RWPE2 (cell line): ENCODE measurements around the gene AKAP6.

Source experiments
- ATAC-seq: fragments of 200-7000 bp; cut with Tn5 transposase; 3 replicates; pipeline ENCODE4 v1.9.1; 2021; ENCODE audit warnings: low read depth
- DNase-seq: peaks from one replicate; pipeline ENCODE4 v3.0.0-alpha.2; 2020; ENCODE audit warnings: low spot score
- H3K27ac ChIP-seq: fragments of 450-650 bp; 2 replicates; pipeline ENCODE4 v1.5.1; 2017; ENCODE audit warnings: mild to moderate bottlenecking; ENCODE audit not compliant: poor library complexity, severe bottlenecking
- H3K27me3 ChIP-seq: fragments of 250-450 bp; sonication (Bioruptor Pico); 2 replicates; pipeline ENCODE4 v1.5.1; 2021; ENCODE audit warnings: mild to moderate bottlenecking, moderate library complexity; ENCODE audit not compliant: insufficient read depth, poor library complexity, severe bottlenecking
- H3K36me3 ChIP-seq: fragments of 250-450 bp; sonication (Bioruptor Pico); 2 replicates; pipeline ENCODE4 v1.5.1; 2020; ENCODE audit warnings: low read depth, mild to moderate bottlenecking, moderate library complexity
- H3K4me1 ChIP-seq: fragments of 250-450 bp; sonication (Bioruptor Pico); 2 replicates; pipeline ENCODE4 v1.5.1; 2021; ENCODE audit warnings: mild to moderate bottlenecking, moderate library complexity; ENCODE audit not compliant: insufficient read depth, poor library complexity, severe bottlenecking
- H3K4me3 ChIP-seq: fragments of 250-450 bp; sonication (Bioruptor Pico); 2 replicates; pipeline ENCODE4 v1.5.1; 2021; ENCODE audit warnings: mild to moderate bottlenecking, moderate library complexity; ENCODE audit not compliant: severe bottlenecking
- H3K9me3 ChIP-seq: fragments of 250-450 bp; sonication (Bioruptor Pico); 2 replicates; pipeline ENCODE4 v1.5.1; 2021; ENCODE audit warnings: mild to moderate bottlenecking, moderate library complexity; ENCODE audit not compliant: severe bottlenecking
- TF ChIP-seq, protein P1 (sequence below): fragments of 450-650 bp; IDR thresholded peaks from one replicate; pipeline ENCODE4 v1.5.1; 2017; ENCODE audit warnings: mild to moderate bottlenecking, moderate library complexity; ENCODE audit not compliant: poor library complexity, severe bottlenecking

AKAP6 gene

DNA sequence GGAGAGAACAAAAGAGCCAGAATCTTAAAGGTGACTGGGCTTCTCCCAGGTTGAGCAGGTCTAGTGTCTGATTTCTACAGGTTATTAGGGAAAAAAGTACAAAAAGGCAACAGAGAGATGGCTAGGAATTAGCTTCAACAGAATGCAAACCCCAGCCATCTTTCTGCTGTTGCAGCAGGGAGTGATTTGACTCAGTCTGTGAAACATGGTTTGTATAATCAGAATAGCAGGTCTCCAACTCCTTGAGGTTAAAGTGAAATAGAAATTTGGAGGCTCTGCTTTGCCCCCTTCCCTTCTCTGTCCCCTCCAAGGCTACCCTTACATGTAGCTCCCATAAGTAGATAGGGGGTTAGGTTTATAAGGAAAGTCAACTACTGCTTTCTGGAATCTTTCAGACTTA, 105.8 kb downstream of the AKAP6 start:
- Histone ChIP-seq H3K4me3 (no peak overlapping the region), H3K4me1 (no peaks in the 10 kb centered on the region), H3K27ac (no peak overlapping the region), H3K27me3 (no peaks in the 10 kb centered on the region), H3K36me3 (no peaks in the 10 kb centered on the region), H3K9me3 (no peaks in the 10 kb centered on the region)
- DNase-seq (no peak), ATAC-seq (no peak)
- TF ChIP-seq, protein P1, sequence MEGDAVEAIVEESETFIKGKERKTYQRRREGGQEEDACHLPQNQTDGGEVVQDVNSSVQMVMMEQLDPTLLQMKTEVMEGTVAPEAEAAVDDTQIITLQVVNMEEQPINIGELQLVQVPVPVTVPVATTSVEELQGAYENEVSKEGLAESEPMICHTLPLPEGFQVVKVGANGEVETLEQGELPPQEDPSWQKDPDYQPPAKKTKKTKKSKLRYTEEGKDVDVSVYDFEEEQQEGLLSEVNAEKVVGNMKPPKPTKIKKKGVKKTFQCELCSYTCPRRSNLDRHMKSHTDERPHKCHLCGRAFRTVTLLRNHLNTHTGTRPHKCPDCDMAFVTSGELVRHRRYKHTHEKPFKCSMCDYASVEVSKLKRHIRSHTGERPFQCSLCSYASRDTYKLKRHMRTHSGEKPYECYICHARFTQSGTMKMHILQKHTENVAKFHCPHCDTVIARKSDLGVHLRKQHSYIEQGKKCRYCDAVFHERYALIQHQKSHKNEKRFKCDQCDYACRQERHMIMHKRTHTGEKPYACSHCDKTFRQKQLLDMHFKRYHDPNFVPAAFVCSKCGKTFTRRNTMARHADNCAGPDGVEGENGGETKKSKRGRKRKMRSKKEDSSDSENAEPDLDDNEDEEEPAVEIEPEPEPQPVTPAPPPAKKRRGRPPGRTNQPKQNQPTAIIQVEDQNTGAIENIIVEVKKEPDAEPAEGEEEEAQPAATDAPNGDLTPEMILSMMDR: no peak

DNA sequence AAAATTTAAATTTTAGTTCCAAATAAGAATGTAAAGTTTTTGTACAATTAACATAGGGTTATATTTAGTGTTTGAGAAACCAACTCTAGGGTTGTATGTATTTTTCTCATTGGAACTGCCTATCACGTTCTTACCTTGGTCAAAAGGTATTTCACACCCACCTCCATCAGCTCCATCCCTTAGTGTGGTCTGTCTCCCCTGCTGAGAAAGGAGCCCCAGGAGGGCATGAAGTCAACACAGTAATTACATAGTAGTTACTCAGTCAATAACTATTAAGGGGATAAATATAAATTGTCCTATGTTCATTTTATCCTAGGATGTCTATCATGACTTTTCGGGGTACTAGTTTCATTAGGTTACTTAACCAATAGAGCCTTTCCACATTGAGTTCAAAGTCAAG, 106.3 kb downstream of the AKAP6 start:
- H3K27me3 ChIP-seq: no peaks in the 10 kb centered on the region
- no peak overlapping the region for H3K4me3 ChIP-seq
- no peaks in the 10 kb centered on the region for H3K4me1 ChIP-seq
- no peaks in the 10 kb centered on the region for H3K36me3 ChIP-seq
- ATAC-seq (no peak), DNase-seq (no peak)
- H3K9me3 ChIP-seq: no peaks in the 10 kb centered on the region
- no peak overlapping the region for H3K27ac ChIP-seq
- TF ChIP-seq, protein P1: no peak

- H3K36me3 ChIP-seq: no peaks in the 10 kb centered on the region
- no peak overlapping the region for H3K27ac ChIP-seq
- no peak overlapping the region for H3K4me3 ChIP-seq
- ATAC-seq (no peak), DNase-seq (no peak)
- H3K27me3 ChIP-seq: no peaks in the 10 kb centered on the region
- no peaks in the 10 kb centered on the region for H3K9me3 ChIP-seq
- TF ChIP-seq, protein P1: no peak
- no peaks in the 10 kb centered on the region for H3K4me1 ChIP-seq
Measured at GRCh38 chr14:32436993-32437392, 107.9 kb downstream of the AKAP6 start.

GRCh38 chr14:32438517-32438916, 109.4 kb downstream of the AKAP6 start:
- DNase-seq: no peak
- H3K4me3 ChIP-seq: no peak overlapping the region
- no peak for ATAC-seq
- TF ChIP-seq, protein P1: no peak
- no peaks in the 10 kb centered on the region for H3K36me3 ChIP-seq
- H3K27me3 ChIP-seq: no peaks in the 10 kb centered on the region
- no peaks in the 10 kb centered on the region for H3K9me3 ChIP-seq
- H3K4me1 ChIP-seq: no peaks in the 10 kb centered on the region
- no peak overlapping the region for H3K27ac ChIP-seq

DNA sequence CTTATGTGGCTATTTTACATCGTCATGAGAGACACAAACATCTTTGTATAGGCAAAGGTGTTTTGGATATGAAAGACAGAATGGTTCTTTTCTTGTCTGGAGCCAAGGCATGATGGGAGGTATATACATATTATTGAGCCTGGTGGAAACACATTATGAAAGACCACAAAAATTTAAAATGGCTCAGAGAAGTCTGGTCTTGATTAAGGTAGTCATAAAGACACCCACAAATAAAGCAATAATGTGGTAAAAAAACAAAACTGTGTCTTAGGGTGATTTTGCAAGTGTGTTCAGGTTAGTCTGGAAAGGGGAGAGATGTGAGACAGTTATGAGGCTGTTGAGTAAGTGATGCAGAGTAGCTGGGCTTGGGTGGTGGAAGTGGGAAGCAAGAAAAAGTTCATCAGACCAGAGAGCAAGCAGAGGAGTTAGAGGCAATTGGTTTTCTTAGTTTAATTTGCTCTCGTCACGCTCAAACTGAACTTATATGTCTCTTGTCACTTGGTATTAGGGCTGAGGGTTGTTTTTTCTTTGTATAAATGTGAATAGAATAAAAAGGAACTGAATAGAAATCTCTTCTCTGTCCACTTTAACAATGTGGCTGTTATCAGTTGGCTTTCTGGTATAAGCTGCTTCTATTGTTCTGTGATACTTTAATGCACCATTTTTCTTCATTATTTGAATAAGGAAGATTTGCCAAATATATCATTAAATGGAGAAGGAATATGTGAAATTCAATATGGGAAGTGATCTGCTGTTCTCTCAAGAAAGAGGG, 115.0 kb downstream of the AKAP6 start:
- TF ChIP-seq, protein P1: no peak
- Histone ChIP-seq H3K36me3 (no peaks in the 10 kb centered on the region), H3K4me1 (no peaks in the 10 kb centered on the region), H3K4me3 (no peak overlapping the region), H3K27ac (no peak overlapping the region), H3K27me3 (no peaks in the 10 kb centered on the region), H3K9me3 (no peaks in the 10 kb centered on the region)
- ATAC-seq (no peak), DNase-seq (no peak)
